Astrocyte (in vitro differentiated cells and primary cell): ENCODE results near the gene CCDC194. TPM values are rescaled to one million over a fixed set of nuclear protein-coding genes. Genes with fewer than 3 reads are reported as not detected.

ENCODE experiments used
- DNase-seq: peaks from one replicate; pipeline ENCODE4 v3.0.0-alpha.2; 2010; ENCODE audit warnings: low read depth
- FAIRE-seq: peaks from 2 replicates; lab custom pipeline; 2011; peaks lifted over from hg19 to GRCh38; lab: Jason Lieb, UNC
- H2AFZ ChIP-seq: 2 replicates; pipeline ENCODE4 v1.6.0; 2012; ENCODE audit warnings: low read depth, low read length, inconsistent platforms
- H3K27ac ChIP-seq: 2 replicates; pipeline ENCODE4 v1.5.1; 2011; ENCODE audit warnings: low read depth, low read length, inconsistent platforms
- H3K27me3 ChIP-seq: 2 replicates; pipeline ENCODE4 v1.6.0; 2011; ENCODE audit warnings: low read length, inconsistent platforms; ENCODE audit not compliant: insufficient read depth
- H3K36me3 ChIP-seq: 2 replicates; pipeline ENCODE4 v1.5.1; 2011; ENCODE audit warnings: low read length, inconsistent platforms; ENCODE audit not compliant: insufficient read depth
- H3K4me1 ChIP-seq: 2 replicates; pipeline ENCODE4 v1.5.1; 2011; ENCODE audit warnings: low read length, inconsistent platforms; ENCODE audit not compliant: insufficient read depth
- H3K4me2 ChIP-seq: 2 replicates; pipeline ENCODE4 v1.6.0; 2012; ENCODE audit warnings: low read length, inconsistent platforms
- H3K4me3 ChIP-seq: 2 replicates; pipeline ENCODE4 v1.5.1; 2011; ENCODE audit warnings: low read depth, mild to moderate bottlenecking, low read length, inconsistent platforms; ENCODE audit not compliant: insufficient read depth
- H3K79me2 ChIP-seq: 2 replicates; pipeline ENCODE4 v1.6.0; 2012; ENCODE audit warnings: mild to moderate bottlenecking, low read length, inconsistent platforms; ENCODE audit not compliant: insufficient read depth
- H3K9ac ChIP-seq: 2 replicates; pipeline ENCODE4 v1.6.0; 2012; ENCODE audit warnings: mild to moderate bottlenecking, low read length, inconsistent platforms
- H3K9me3 ChIP-seq: 2 replicates; pipeline ENCODE4 v1.5.1; 2012; ENCODE audit warnings: low read depth, mild to moderate bottlenecking, low read length, inconsistent platforms; ENCODE audit not compliant: insufficient read depth
- H4K20me1 ChIP-seq: 2 replicates; pipeline ENCODE4 v1.6.0; 2012; ENCODE audit warnings: low read length, inconsistent platforms; ENCODE audit not compliant: insufficient read depth
- H3K27ac Mint-ChIP-seq: one replicate; pipeline ENCODE4 v1.8.0; 2021; ENCODE audit warnings: mild to moderate bottlenecking, mixed read lengths; ENCODE audit not compliant: unreplicated experiment
- H3K27me3 Mint-ChIP-seq: one replicate; pipeline ENCODE4 v1.8.0; 2021; ENCODE audit warnings: low read depth, mixed read lengths; ENCODE audit not compliant: unreplicated experiment
- H3K36me3 Mint-ChIP-seq: one replicate; pipeline ENCODE4 v1.8.0; 2021; ENCODE audit warnings: low read depth, mixed read lengths; ENCODE audit not compliant: unreplicated experiment
- H3K4me1 Mint-ChIP-seq: one replicate; pipeline ENCODE4 v1.8.0; 2021; ENCODE audit warnings: low read depth, mixed read lengths; ENCODE audit not compliant: unreplicated experiment
- H3K4me3 Mint-ChIP-seq: one replicate; pipeline ENCODE4 v1.8.0; 2021; ENCODE audit warnings: mild to moderate bottlenecking, moderate library complexity, mixed read lengths; ENCODE audit not compliant: unreplicated experiment
- H3K9me3 Mint-ChIP-seq: one replicate; pipeline ENCODE4 v1.8.0; 2021; ENCODE audit warnings: mild to moderate bottlenecking, mixed read lengths; ENCODE audit not compliant: unreplicated experiment
- CTCF ChIP-seq: IDR thresholded peaks from 2 replicates; pipeline ENCODE4 v1.5.1; 2011; ENCODE audit warnings: low read depth, mild to moderate bottlenecking, inconsistent platforms, low read length, moderate library complexity; ENCODE audit not compliant: insufficient read depth
- EZH2 ChIP-seq: IDR thresholded peaks from 2 replicates; pipeline ENCODE4 v1.6.1; 2012; ENCODE audit warnings: mild to moderate bottlenecking, low read length, inconsistent platforms; ENCODE audit not compliant: insufficient read depth
- total RNA-seq: library from RNA; stranded (reverse); gene quantifications from 2 replicates; pipeline ENCODE4 v1.2.1, GENCODE V29; 2021

Gene CCDC194
- total RNA-seq, 1 donor from 2014 or later, result 14.1 TPM

- Histone ChIP-seq H3K4me1 (peaks cover 4% of the 10 kb centered on the region), H3K27me3 (no peaks in the 10 kb centered on the region), H3K9me3 (no peaks in the 10 kb centered on the region), H3K9ac (no peak overlapping the region), H3K36me3 (no peaks in the 10 kb centered on the region), H2AFZ (no peak overlapping the region), H3K4me2 (no peak overlapping the region), H4K20me1 (no peaks in the 10 kb centered on the region), H3K4me3 (no peak overlapping the region), H3K27ac (no peak overlapping the region), H3K79me2 (peaks cover 6% of the 10 kb centered on the region)
- FAIRE-seq (no peak), DNase-seq (no peak)
- H3K27ac Mint-ChIP-seq, result no peak overlapping the region
- H3K36me3 Mint-ChIP-seq, result peaks cover 3% of the 10 kb centered on the region
- H3K27me3 Mint-ChIP-seq, result no peaks in the 10 kb centered on the region
- TF ChIP-seq CTCF (no peak), EZH2 (no peak)
- no peaks in the 10 kb centered on the region for H3K4me1 Mint-ChIP-seq
- H3K9me3 Mint-ChIP-seq, result no peaks in the 10 kb centered on the region
- no peak overlapping the region for H3K4me3 Mint-ChIP-seq
These were observed 29.6 kb upstream of the CCDC194 start for GRCh38 chr19:17423429-17424208.

- no peak overlapping the region for H3K4me3 ChIP-seq
- H3K4me1 Mint-ChIP-seq, result peaks cover 1% of the 10 kb centered on the region
- no peaks in the 10 kb centered on the region for H3K27me3 ChIP-seq
- H3K27me3 Mint-ChIP-seq, result no peaks in the 10 kb centered on the region
- no peak for FAIRE-seq
- H3K9me3 Mint-ChIP-seq, result no peaks in the 10 kb centered on the region
- H3K9ac ChIP-seq, result no peak overlapping the region
- TF ChIP-seq CTCF (no peak), EZH2 (no peak)
- peaks cover 4% of the 10 kb centered on the region for H3K4me1 ChIP-seq
- no peak overlapping the region for H2AFZ ChIP-seq
- H3K9me3 ChIP-seq, result no peaks in the 10 kb centered on the region
- H3K4me3 Mint-ChIP-seq, result no peak overlapping the region
- H3K27ac ChIP-seq, result no peak overlapping the region
- no peaks in the 10 kb centered on the region for H4K20me1 ChIP-seq
- H3K79me2 ChIP-seq, result peaks cover 6% of the 10 kb centered on the region
- no peak overlapping the region for H3K27ac Mint-ChIP-seq
- no peaks in the 10 kb centered on the region for H3K36me3 ChIP-seq
- H3K4me2 ChIP-seq, result no peak overlapping the region
- peaks cover 4% of the 10 kb centered on the region for H3K36me3 Mint-ChIP-seq
- DNase-seq, result no peak
These were observed 27.9 kb upstream of the CCDC194 start for GRCh38 chr19:17421942-17422341.

GRCh38 chr19:17420475-17420924 is 26.5 kb upstream of the CCDC194 start:
- peak overlapping the region; percentile 75 for H3K4me3 ChIP-seq
- peak overlapping the region; percentile 76 for H3K9ac ChIP-seq
- peaks cover 4% of the 10 kb centered on the region for H3K27me3 ChIP-seq
- Mint-ChIP-seq H3K36me3 (peaks cover 8% of the 10 kb centered on the region), H3K27ac (peak overlapping the region; percentile 92), H3K4me3 (peak overlapping the region; percentile 89), H3K4me1 (peaks cover 1% of the 10 kb centered on the region), H3K9me3 (no peaks in the 10 kb centered on the region), H3K27me3 (no peaks in the 10 kb centered on the region)
- H3K9me3 ChIP-seq, result no peaks in the 10 kb centered on the region
- no peak for DNase-seq
- TF ChIP-seq CTCF (no peak), EZH2 (no peak)
- no peaks in the 10 kb centered on the region for H4K20me1 ChIP-seq
- peak overlapping the region; percentile 91 for H3K4me2 ChIP-seq
- peaks cover 4% of the 10 kb centered on the region for H3K4me1 ChIP-seq
- H2AFZ ChIP-seq, result peak overlapping the region; percentile 97
- no peaks in the 10 kb centered on the region for H3K36me3 ChIP-seq
- no peak for FAIRE-seq
- no peak overlapping the region for H3K27ac ChIP-seq
- peaks cover 6% of the 10 kb centered on the region for H3K79me2 ChIP-seq
